Calu3 (cell line): ENCODE data around the gene CHTOP. TPM values are rescaled to one million over a fixed set of nuclear protein-coding genes. Genes with fewer than 3 reads are reported as not detected.
A peak's percentile ranks its signal among the peaks of the same experiment; 100 is the strongest.

Experiments
- BruUV-seq: library from RNA; stranded (reverse); fragments of 400-500 nt; replicated peaks from 2 replicates; lab custom pipeline; 2021; lab: Mats Ljungman, UMichigan
- CTCF ChIA-PET: fragments of 300-600 bp; sonication (Branson Sonifier 250); formaldehyde crosslinking; loops from one replicate; lab custom pipeline; 2022; ENCODE audit warnings: antibody characterized with exemption; lab: Charles Lee
- DNase-seq: peaks from one replicate; pipeline ENCODE4 v3.0.0; 2022
- H3K27ac Mint-ChIP-seq: one replicate; pipeline ENCODE4 v1.8.0; 2022; ENCODE audit warnings: mixed read lengths; ENCODE audit not compliant: unreplicated experiment
- H3K27me3 Mint-ChIP-seq: one replicate; pipeline ENCODE4 v1.8.0; 2022; ENCODE audit warnings: mixed read lengths; ENCODE audit not compliant: unreplicated experiment
- H3K36me3 Mint-ChIP-seq: one replicate; pipeline ENCODE4 v1.8.0; 2022; ENCODE audit warnings: mild to moderate bottlenecking, moderate library complexity, mixed read lengths; ENCODE audit not compliant: insufficient read depth, unreplicated experiment
- H3K4me1 Mint-ChIP-seq: one replicate; pipeline ENCODE4 v1.8.0; 2022; ENCODE audit warnings: mild to moderate bottlenecking, low read depth, mixed read lengths; ENCODE audit not compliant: unreplicated experiment
- H3K4me3 Mint-ChIP-seq: one replicate; pipeline ENCODE4 v1.8.0; 2022; ENCODE audit warnings: mild to moderate bottlenecking, low read depth, moderate library complexity, mixed read lengths; ENCODE audit not compliant: unreplicated experiment
- H3K9me3 Mint-ChIP-seq: one replicate; pipeline ENCODE4 v1.8.0; 2022; ENCODE audit warnings: low read depth, mixed read lengths; ENCODE audit not compliant: unreplicated experiment
- intact Hi-C: fragments of 100-400 bp; cut with micrococcal nuclease; formaldehyde crosslinking; loops from one replicate; pipeline ENCODE4 v1.10.0; 2022; ENCODE audit not compliant: unreplicated experiment
- total RNA-seq: library from RNA; stranded (reverse); gene quantifications from 2 replicates; pipeline ENCODE4 v1.2.3, GENCODE V29; 2022
- TF ChIP-seq, protein P1 (sequence below): fragments of 200-600 bp; IDR thresholded peaks from one replicate; pipeline ENCODE4 v1.8.0; 2022; ENCODE audit warnings: antibody characterized with exemption; ENCODE audit not compliant: unreplicated experiment

The CHTOP gene
- total RNA-seq, 1 experiment from 2014 or later = 100 TPM

DNA sequence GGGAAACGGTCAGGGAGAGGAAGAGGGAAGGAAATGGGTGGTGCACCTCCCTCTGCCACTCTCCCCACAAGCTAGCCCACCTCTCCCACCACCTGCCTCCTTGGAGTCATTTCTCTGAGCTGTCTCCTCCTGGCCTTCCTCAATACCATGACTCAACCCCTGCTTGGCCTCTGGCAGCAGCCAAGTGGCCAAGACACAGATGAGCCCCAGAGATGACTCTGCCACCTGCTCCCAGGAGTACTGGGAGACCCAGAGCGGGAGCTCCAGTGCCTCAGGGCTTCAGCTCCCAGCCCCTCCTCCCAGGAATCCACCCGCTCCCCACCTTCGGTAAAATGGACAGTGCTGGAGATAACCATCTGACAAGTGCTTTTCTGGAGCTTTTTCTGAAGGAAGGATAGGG, 23.5 kb upstream of the CHTOP start:
- CTCF ChIA-PET = interaction anchor here (1.1 to 9.3 kb wide), 4 partner anchors 17 to 45 kb away, joined by 3 to 99 read pairs (median 4); partner anchors contain the start of genes S100A1, S100A13 and S100A2
- peak overlapping the region; percentile 90 for H3K4me3 Mint-ChIP-seq
- peaks cover 66% of the 10 kb centered on the region for H3K4me1 Mint-ChIP-seq
- DNase-seq = peak; percentile 35
- intact Hi-C loops = no loop called here
- BruUV-seq = no TSS peak
- H3K27me3 Mint-ChIP-seq = no peaks in the 10 kb centered on the region
- TF ChIP-seq, protein P1, sequence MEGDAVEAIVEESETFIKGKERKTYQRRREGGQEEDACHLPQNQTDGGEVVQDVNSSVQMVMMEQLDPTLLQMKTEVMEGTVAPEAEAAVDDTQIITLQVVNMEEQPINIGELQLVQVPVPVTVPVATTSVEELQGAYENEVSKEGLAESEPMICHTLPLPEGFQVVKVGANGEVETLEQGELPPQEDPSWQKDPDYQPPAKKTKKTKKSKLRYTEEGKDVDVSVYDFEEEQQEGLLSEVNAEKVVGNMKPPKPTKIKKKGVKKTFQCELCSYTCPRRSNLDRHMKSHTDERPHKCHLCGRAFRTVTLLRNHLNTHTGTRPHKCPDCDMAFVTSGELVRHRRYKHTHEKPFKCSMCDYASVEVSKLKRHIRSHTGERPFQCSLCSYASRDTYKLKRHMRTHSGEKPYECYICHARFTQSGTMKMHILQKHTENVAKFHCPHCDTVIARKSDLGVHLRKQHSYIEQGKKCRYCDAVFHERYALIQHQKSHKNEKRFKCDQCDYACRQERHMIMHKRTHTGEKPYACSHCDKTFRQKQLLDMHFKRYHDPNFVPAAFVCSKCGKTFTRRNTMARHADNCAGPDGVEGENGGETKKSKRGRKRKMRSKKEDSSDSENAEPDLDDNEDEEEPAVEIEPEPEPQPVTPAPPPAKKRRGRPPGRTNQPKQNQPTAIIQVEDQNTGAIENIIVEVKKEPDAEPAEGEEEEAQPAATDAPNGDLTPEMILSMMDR = no peak
- H3K9me3 Mint-ChIP-seq = no peaks in the 10 kb centered on the region
- peak overlapping the region; percentile 71 for H3K27ac Mint-ChIP-seq
- H3K36me3 Mint-ChIP-seq = peaks cover 89% of the 10 kb centered on the region

GRCh38 chr1:153610811-153611301, 23.0 kb upstream of the CHTOP start:
- Mint-ChIP-seq H3K36me3 (peaks cover 89% of the 10 kb centered on the region), H3K9me3 (no peaks in the 10 kb centered on the region), H3K27me3 (no peaks in the 10 kb centered on the region), H3K4me3 (peak overlapping the region; percentile 90), H3K27ac (peak overlapping the region; percentile 71), H3K4me1 (peaks cover 71% of the 10 kb centered on the region)
- intact Hi-C loops = no loop called here
- TF ChIP-seq, protein P1 = no peak
- no TSS peak for BruUV-seq
- CTCF ChIA-PET = interaction anchor here (0.6 to 9.3 kb wide), 6 partner anchors 17 to 99 kb away, joined by 3 to 99 read pairs (median 3); partner anchors contain the start of genes S100A1, S100A13 and S100A2
- DNase-seq = peak; percentile 30

- Mint-ChIP-seq H3K4me1 (peaks cover 76% of the 10 kb centered on the region), H3K4me3 (peak overlapping the region; percentile 90), H3K27ac (peak overlapping the region; percentile 71), H3K36me3 (peaks cover 89% of the 10 kb centered on the region), H3K9me3 (no peaks in the 10 kb centered on the region), H3K27me3 (no peaks in the 10 kb centered on the region)
- TSS peak; percentile 43 for BruUV-seq
- TF ChIP-seq, protein P1 = no peak
- DNase-seq = no peak
- intact Hi-C loops = no loop called here
- CTCF ChIA-PET = interaction anchor here (0.6 to 9.3 kb wide), 5 partner anchors 16 to 98 kb away, joined by 3 to 99 read pairs (median 3); partner anchors contain the start of genes S100A1, S100A13 and S100A2
These were observed 22.5 kb upstream of the CHTOP start for GRCh38 chr1:153611356-153611755.

DNA sequence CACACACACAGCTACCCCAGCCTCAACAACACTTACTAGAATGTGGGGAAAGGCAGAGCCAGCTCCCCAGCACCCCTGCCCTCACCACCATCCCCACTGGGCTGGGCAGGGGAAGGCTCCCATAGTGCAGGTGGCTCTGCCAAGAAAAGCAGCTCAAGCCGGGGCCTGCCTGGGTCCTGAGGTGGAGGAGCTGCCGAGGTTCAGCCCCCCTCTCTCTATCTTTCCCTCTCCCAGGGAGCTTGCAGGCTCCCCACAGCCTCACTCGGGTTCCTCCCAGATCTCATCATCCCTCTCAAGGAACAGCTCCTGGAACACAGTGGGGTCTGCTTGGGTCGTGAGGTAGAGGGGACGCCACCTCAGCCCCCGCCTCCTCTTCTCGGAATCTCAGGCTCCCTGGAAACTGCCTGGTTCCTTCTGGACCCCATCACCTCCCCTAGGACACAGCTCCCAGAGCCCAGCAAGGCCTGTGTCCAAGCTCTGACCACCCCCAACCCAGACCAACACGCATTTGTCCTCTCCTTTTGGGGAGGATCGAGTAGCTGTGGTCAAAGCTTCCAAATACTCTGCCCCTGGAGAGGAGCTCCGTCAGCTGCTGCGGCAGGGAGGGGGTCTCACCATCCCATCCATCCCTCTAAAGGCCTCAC, 21.6 kb upstream of the CHTOP start:
- CTCF ChIA-PET = interaction anchor here (0.6 to 9.3 kb wide), 16 partner anchors 15 to 374 kb away, joined by 3 to 99 read pairs (median 4); partner anchors contain the start of genes CHTOP, CREB3L4, S100A1 and S100A13
- Mint-ChIP-seq H3K4me1 (peaks cover 78% of the 10 kb centered on the region), H3K36me3 (peaks cover 89% of the 10 kb centered on the region), H3K4me3 (peak overlapping the region; percentile 90), H3K27me3 (no peaks in the 10 kb centered on the region), H3K9me3 (no peaks in the 10 kb centered on the region), H3K27ac (peak overlapping the region; percentile 71)
- intact Hi-C loops = no loop called here
- TF ChIP-seq, protein P1 = no peak
- no TSS peak for BruUV-seq
- no peak for DNase-seq
